ENCODE data around the gene HIRA.

GRCh38 chr22:19358195-19358594 is 73.3 kb downstream of the HIRA start:
- TF ChIP-seq, protein P1, sequence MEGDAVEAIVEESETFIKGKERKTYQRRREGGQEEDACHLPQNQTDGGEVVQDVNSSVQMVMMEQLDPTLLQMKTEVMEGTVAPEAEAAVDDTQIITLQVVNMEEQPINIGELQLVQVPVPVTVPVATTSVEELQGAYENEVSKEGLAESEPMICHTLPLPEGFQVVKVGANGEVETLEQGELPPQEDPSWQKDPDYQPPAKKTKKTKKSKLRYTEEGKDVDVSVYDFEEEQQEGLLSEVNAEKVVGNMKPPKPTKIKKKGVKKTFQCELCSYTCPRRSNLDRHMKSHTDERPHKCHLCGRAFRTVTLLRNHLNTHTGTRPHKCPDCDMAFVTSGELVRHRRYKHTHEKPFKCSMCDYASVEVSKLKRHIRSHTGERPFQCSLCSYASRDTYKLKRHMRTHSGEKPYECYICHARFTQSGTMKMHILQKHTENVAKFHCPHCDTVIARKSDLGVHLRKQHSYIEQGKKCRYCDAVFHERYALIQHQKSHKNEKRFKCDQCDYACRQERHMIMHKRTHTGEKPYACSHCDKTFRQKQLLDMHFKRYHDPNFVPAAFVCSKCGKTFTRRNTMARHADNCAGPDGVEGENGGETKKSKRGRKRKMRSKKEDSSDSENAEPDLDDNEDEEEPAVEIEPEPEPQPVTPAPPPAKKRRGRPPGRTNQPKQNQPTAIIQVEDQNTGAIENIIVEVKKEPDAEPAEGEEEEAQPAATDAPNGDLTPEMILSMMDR (conservative IDR thresholded peaks at IDR 0.05 in 1 of 2, IDR thresholded peaks at IDR 0.05 in 1 of 2; ENCODE audit: extremely low read depth in 1 of 2, insufficient read depth in 1 of 2, low read depth in 1 of 2, low read length in 2 of 2) = no peak
- TF ChIP-seq EZH2 (IDR thresholded peaks at IDR 0.05; ENCODE audit: borderline replicate concordance, low read length) = no peak
